ENCODE results near the gene MAP3K5.
A peak's percentile ranks its signal among the peaks of the same experiment; 100 is the strongest.

Gene MAP3K5

DNA sequence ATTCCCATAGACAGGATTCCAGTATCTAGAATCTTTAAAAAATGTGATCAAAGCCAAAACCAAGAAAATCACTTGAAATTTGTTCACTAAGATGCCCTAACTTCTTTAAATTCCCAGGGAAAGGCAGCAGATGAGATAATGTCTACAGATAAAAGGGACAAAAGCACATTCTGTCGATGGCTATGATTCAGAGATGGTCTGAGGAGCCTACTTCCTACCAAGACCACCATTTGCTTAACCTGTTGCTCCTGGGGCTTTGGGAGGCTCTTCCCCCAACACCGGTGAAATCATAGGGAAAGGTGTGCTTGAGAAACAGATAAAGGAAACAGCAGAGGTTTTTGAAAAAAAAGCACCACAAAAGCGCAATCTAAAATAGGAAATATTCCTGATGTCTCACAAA is 123.7 kb downstream of the MAP3K5 start:
- Histone ChIP-seq H3K23ac (ENCODE audit: low read length in 2 of 2) (no peak overlapping the region), H3K27ac (ENCODE audit: low read length, poor library complexity, severe bottlenecking) (no peak overlapping the region), H2BK15ac (ENCODE audit: low read depth, poor library complexity, severe bottlenecking) (no peak overlapping the region), H3K9ac (ENCODE audit: low read length) (no peak overlapping the region), H2BK5ac (ENCODE audit: low read depth, low read length, poor library complexity, severe bottlenecking) (no peak overlapping the region), H3K4me3 (ENCODE audit: insufficient read depth in 1 of 2, low read depth in 1 of 2, low read length in 2 of 2) (no peak overlapping the region), H2AFZ (ENCODE audit: low read depth, low read length) (no peak overlapping the region), H3K4me2 (ENCODE audit: low read length, poor library complexity, severe bottlenecking) (no peak overlapping the region), H3K79me1 (replicated peaks; ENCODE audit: low read length, poor library complexity, severe bottlenecking) (peaks cover 3% of the 10 kb centered on the region), H3K27me3 (ENCODE audit: control insufficient read depth in 1 of 2, insufficient read depth in 1 of 2, low read length in 2 of 2) (no peaks in the 10 kb centered on the region), H3K18ac (ENCODE audit: low read depth in 1 of 2, low read length in 2 of 2) (peak overlapping the region in 1 of 2 experiments; percentile 14), H3K9me3 (ENCODE audit: control insufficient read depth, low read length) (no peaks in the 10 kb centered on the region), H3K4ac (ENCODE audit: low read depth in 1 of 2, low read length in 2 of 2) (peak overlapping the region in 1 of 2 experiments; percentile 28), H3K4me1 (ENCODE audit: control insufficient read depth, insufficient read depth, low read depth, low read length) (peaks cover 3% of the 10 kb centered on the region), H2AK5ac (ENCODE audit: low read length, severe bottlenecking) (no peak overlapping the region), H3K36me3 (ENCODE audit: control insufficient read depth in 1 of 2, insufficient read depth in 2 of 2, low read depth in 1 of 2, low read length in 2 of 2) (no peaks in the 10 kb centered on the region), H3K14ac (ENCODE audit: low read length in 2 of 2) (no peak overlapping the region), H2BK120ac (ENCODE audit: low read depth, low read length) (no peak overlapping the region), H2BK12ac (ENCODE audit: low read length in 2 of 2) (peak overlapping the region in 1 of 2 experiments; percentile 63), H4K8ac (ENCODE audit: low read length) (no peak overlapping the region), H4K91ac (ENCODE audit: low read length) (no peak overlapping the region)
- no peak for DNase-seq
- WGBS, result 75% methylated on average over 2 of the region's 3 CpGs

DNA sequence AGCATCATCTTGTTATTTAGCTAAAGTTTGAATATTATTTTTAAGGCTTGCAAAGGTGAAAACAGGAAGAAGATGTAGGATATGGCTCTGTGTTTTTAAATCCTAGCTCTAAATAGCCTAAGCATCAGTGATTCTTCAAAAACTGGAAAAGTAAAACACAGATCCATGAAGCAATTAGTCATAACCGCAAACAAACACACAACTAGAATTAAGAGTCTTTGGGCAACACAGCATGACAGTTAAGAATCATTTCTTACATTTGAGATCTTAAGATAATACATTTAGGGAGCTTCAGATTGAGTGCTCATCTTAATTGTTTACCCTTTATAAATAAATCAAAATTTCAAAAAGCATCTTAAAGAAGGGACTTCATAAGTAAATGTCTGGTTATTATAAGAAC is 126.2 kb downstream of the MAP3K5 start:
- no peak overlapping the region for H3K9ac ChIP-seq (ENCODE audit: low read length)
- H3K4ac ChIP-seq (ENCODE audit: low read depth in 1 of 2, low read length in 2 of 2), result no peak overlapping the region
- no peak overlapping the region for H3K4me3 ChIP-seq (ENCODE audit: insufficient read depth in 1 of 2, low read depth in 1 of 2, low read length in 2 of 2)
- no peak overlapping the region for H2BK12ac ChIP-seq (ENCODE audit: low read length in 2 of 2)
- WGBS, result 100% methylated on average over 1 of the region's 1 CpG
- H4K8ac ChIP-seq (ENCODE audit: low read length), result no peak overlapping the region
- no peak overlapping the region for H3K18ac ChIP-seq (ENCODE audit: low read depth in 1 of 2, low read length in 2 of 2)
- no peak overlapping the region for H3K27ac ChIP-seq (ENCODE audit: low read length, poor library complexity, severe bottlenecking)
- DNase-seq, result no peak
- no peaks in the 10 kb centered on the region for H3K36me3 ChIP-seq (ENCODE audit: control insufficient read depth in 1 of 2, insufficient read depth in 2 of 2, low read depth in 1 of 2, low read length in 2 of 2)
- H2BK120ac ChIP-seq (ENCODE audit: low read depth, low read length), result no peak overlapping the region
- H2AK5ac ChIP-seq (ENCODE audit: low read length, severe bottlenecking), result no peak overlapping the region
- no peak overlapping the region for H4K91ac ChIP-seq (ENCODE audit: low read length)
- H2BK15ac ChIP-seq (ENCODE audit: low read depth, poor library complexity, severe bottlenecking), result no peak overlapping the region
- H3K23ac ChIP-seq (ENCODE audit: low read length in 2 of 2), result no peak overlapping the region
- no peak overlapping the region for H2BK5ac ChIP-seq (ENCODE audit: low read depth, low read length, poor library complexity, severe bottlenecking)
- H3K4me1 ChIP-seq (ENCODE audit: control insufficient read depth, insufficient read depth, low read depth, low read length), result peaks cover 3% of the 10 kb centered on the region
- H3K27me3 ChIP-seq (ENCODE audit: control insufficient read depth in 1 of 2, insufficient read depth in 1 of 2, low read length in 2 of 2), result no peaks in the 10 kb centered on the region
- H2AFZ ChIP-seq (ENCODE audit: low read depth, low read length), result no peak overlapping the region
- H3K4me2 ChIP-seq (ENCODE audit: low read length, poor library complexity, severe bottlenecking), result no peak overlapping the region
- no peaks in the 10 kb centered on the region for H3K9me3 ChIP-seq (ENCODE audit: control insufficient read depth, low read length)
- no peak overlapping the region for H3K14ac ChIP-seq (ENCODE audit: low read length in 2 of 2)
- peaks cover 2% of the 10 kb centered on the region for H3K79me1 ChIP-seq (replicated peaks; ENCODE audit: low read length, poor library complexity, severe bottlenecking)

- Histone ChIP-seq H3K27me3 (ENCODE audit: control insufficient read depth in 1 of 2, insufficient read depth in 1 of 2, low read length in 2 of 2) (no peaks in the 10 kb centered on the region), H3K4me2 (ENCODE audit: low read length, poor library complexity, severe bottlenecking) (no peak overlapping the region), H3K27ac (ENCODE audit: low read length, poor library complexity, severe bottlenecking) (no peak overlapping the region), H3K36me3 (ENCODE audit: control insufficient read depth in 1 of 2, insufficient read depth in 2 of 2, low read depth in 1 of 2, low read length in 2 of 2) (no peaks in the 10 kb centered on the region), H3K18ac (ENCODE audit: low read depth in 1 of 2, low read length in 2 of 2) (no peak overlapping the region), H3K14ac (ENCODE audit: low read length in 2 of 2) (no peak overlapping the region), H3K4me3 (ENCODE audit: insufficient read depth in 1 of 2, low read depth in 1 of 2, low read length in 2 of 2) (no peak overlapping the region), H3K4me1 (ENCODE audit: control insufficient read depth, insufficient read depth, low read depth, low read length) (peaks cover 1% of the 10 kb centered on the region), H2BK5ac (ENCODE audit: low read depth, low read length, poor library complexity, severe bottlenecking) (no peak overlapping the region), H4K91ac (ENCODE audit: low read length) (no peak overlapping the region), H3K9me3 (ENCODE audit: control insufficient read depth, low read length) (no peaks in the 10 kb centered on the region), H3K4ac (ENCODE audit: low read depth in 1 of 2, low read length in 2 of 2) (no peak overlapping the region), H3K79me1 (replicated peaks; ENCODE audit: low read length, poor library complexity, severe bottlenecking) (no peaks in the 10 kb centered on the region), H3K23ac (ENCODE audit: low read length in 2 of 2) (no peak overlapping the region), H3K9ac (ENCODE audit: low read length) (no peak overlapping the region), H2AK5ac (ENCODE audit: low read length, severe bottlenecking) (no peak overlapping the region), H2BK12ac (ENCODE audit: low read length in 2 of 2) (no peak overlapping the region), H2BK15ac (ENCODE audit: low read depth, poor library complexity, severe bottlenecking) (no peak overlapping the region), H4K8ac (ENCODE audit: low read length) (no peak overlapping the region), H2BK120ac (ENCODE audit: low read depth, low read length) (no peak overlapping the region), H2AFZ (ENCODE audit: low read depth, low read length) (no peak overlapping the region)
- DNase-seq, result no peak
- no CpG with 5 or more reads among the region's 3 CpGs for WGBS
Observed at GRCh38 chr6:136662347-136663237, 129.7 kb downstream of the MAP3K5 start.

DNA sequence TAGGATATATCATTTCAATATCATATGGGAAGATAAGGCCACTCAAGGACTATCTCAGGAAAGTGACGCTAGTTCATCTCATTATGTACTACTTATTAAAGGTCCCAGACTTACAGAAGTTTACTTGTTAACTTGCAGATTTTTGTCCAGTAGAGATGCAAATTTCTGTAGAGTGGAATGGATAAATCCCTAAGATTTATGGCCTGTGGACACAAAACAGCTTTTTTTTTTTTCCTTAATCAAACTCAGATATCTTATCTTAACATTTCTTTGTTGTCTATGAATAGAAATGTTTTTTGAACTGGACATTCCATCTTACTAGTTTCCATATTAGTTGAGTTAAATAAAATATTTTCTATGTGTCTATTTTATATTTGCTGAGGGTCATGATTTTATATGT is 131.6 kb downstream of the MAP3K5 start:
- H3K36me3 ChIP-seq (ENCODE audit: control insufficient read depth in 1 of 2, insufficient read depth in 2 of 2, low read depth in 1 of 2, low read length in 2 of 2), result no peaks in the 10 kb centered on the region
- no peak overlapping the region for H2BK15ac ChIP-seq (ENCODE audit: low read depth, poor library complexity, severe bottlenecking)
- peaks cover 1% of the 10 kb centered on the region for H3K4me1 ChIP-seq (ENCODE audit: control insufficient read depth, insufficient read depth, low read depth, low read length)
- no peak overlapping the region for H3K4ac ChIP-seq (ENCODE audit: low read depth in 1 of 2, low read length in 2 of 2)
- H2BK12ac ChIP-seq (ENCODE audit: low read length in 2 of 2), result no peak overlapping the region
- H3K9ac ChIP-seq (ENCODE audit: low read length), result no peak overlapping the region
- no peak overlapping the region for H2BK120ac ChIP-seq (ENCODE audit: low read depth, low read length)
- no peaks in the 10 kb centered on the region for H3K9me3 ChIP-seq (ENCODE audit: control insufficient read depth, low read length)
- no peak for DNase-seq
- WGBS, result no CpG with 5 or more reads among the region's 1 CpG
- H2AFZ ChIP-seq (ENCODE audit: low read depth, low read length), result no peak overlapping the region
- no peak overlapping the region for H4K91ac ChIP-seq (ENCODE audit: low read length)
- no peak overlapping the region for H3K23ac ChIP-seq (ENCODE audit: low read length in 2 of 2)
- no peaks in the 10 kb centered on the region for H3K27me3 ChIP-seq (ENCODE audit: control insufficient read depth in 1 of 2, insufficient read depth in 1 of 2, low read length in 2 of 2)
- H3K79me1 ChIP-seq (replicated peaks; ENCODE audit: low read length, poor library complexity, severe bottlenecking), result no peaks in the 10 kb centered on the region
- no peak overlapping the region for H3K4me2 ChIP-seq (ENCODE audit: low read length, poor library complexity, severe bottlenecking)
- H4K8ac ChIP-seq (ENCODE audit: low read length), result no peak overlapping the region
- H3K27ac ChIP-seq (ENCODE audit: low read length, poor library complexity, severe bottlenecking), result no peak overlapping the region
- no peak overlapping the region for H3K18ac ChIP-seq (ENCODE audit: low read depth in 1 of 2, low read length in 2 of 2)
- H3K4me3 ChIP-seq (ENCODE audit: insufficient read depth in 1 of 2, low read depth in 1 of 2, low read length in 2 of 2), result no peak overlapping the region
- no peak overlapping the region for H2BK5ac ChIP-seq (ENCODE audit: low read depth, low read length, poor library complexity, severe bottlenecking)
- no peak overlapping the region for H3K14ac ChIP-seq (ENCODE audit: low read length in 2 of 2)
- H2AK5ac ChIP-seq (ENCODE audit: low read length, severe bottlenecking), result no peak overlapping the region
